Neural progenitor cell (in vitro differentiated cells): ENCODE results near the gene ANKHD1. TPM values are rescaled to one million over a fixed set of nuclear protein-coding genes. Genes with fewer than 3 reads are reported as not detected.

Experiments
- DNase-seq: peaks from one replicate; pipeline ENCODE4 v3.0.0-alpha.2; 2016; ENCODE audit warnings: low spot score
- H2AFZ ChIP-seq: fragments of 200-600 bp; sonication (generic); replicated peaks from 2 replicates; pipeline ENCODE4 v1.6.1; 2016; ENCODE audit warnings: antibody characterized with exemption
- H3F3A ChIP-seq: fragments of 200-600 bp; sonication (generic); 2 replicates; pipeline ENCODE4 v1.6.1; 2016; ENCODE audit warnings: antibody characterized with exemption, low read depth
- H3K27ac ChIP-seq: fragments of 200-600 bp; sonication (generic); 2 replicates; pipeline ENCODE4 v1.5.1; 2016; ENCODE audit warnings: mild to moderate bottlenecking
- H3K27me3 ChIP-seq: fragments of 200-600 bp; sonication (generic); 2 replicates; pipeline ENCODE4 v1.6.1; 2016; ENCODE audit warnings: mild to moderate bottlenecking, moderate library complexity
- H3K36me3 ChIP-seq: fragments of 200-600 bp; sonication (generic); 2 replicates; pipeline ENCODE4 v1.5.1; 2016
- H3K4me1 ChIP-seq: fragments of 200-600 bp; sonication (generic); 2 replicates; pipeline ENCODE4 v1.6.1; 2016; ENCODE audit warnings: mixed run types
- H3K4me2 ChIP-seq: fragments of 200-600 bp; sonication (generic); 2 replicates; pipeline ENCODE4 v1.6.1; 2016
- H3K4me3 ChIP-seq: fragments of 200-600 bp; sonication (generic); 2 replicates; pipeline ENCODE4 v1.5.1; 2016
- H3K79me2 ChIP-seq: fragments of 200-600 bp; sonication (generic); 2 replicates; pipeline ENCODE4 v1.6.1; 2016; ENCODE audit warnings: low read depth
- H3K9ac ChIP-seq: fragments of 200-600 bp; sonication (generic); 2 replicates; pipeline ENCODE4 v1.6.1; 2016
- H3K9me3 ChIP-seq: fragments of 200-600 bp; sonication (generic); 2 replicates; pipeline ENCODE4 v1.5.1; 2016; ENCODE audit warnings: low read depth
- H4K20me1 ChIP-seq: fragments of 200-600 bp; sonication (generic); 2 replicates; pipeline ENCODE4 v1.6.1; 2016; ENCODE audit warnings: low read depth
- H3K27ac Mint-ChIP-seq: 3 replicates; pipeline ENCODE4 v1.8.0; 2021; ENCODE audit warnings: mixed read lengths
- H3K27me3 Mint-ChIP-seq: 2 replicates; pipeline ENCODE4 v1.8.0; 2022; ENCODE audit warnings: low read depth, mild to moderate bottlenecking, inconsistent platforms, moderate library complexity, mixed read lengths; ENCODE audit not compliant: insufficient read depth
- H3K36me3 Mint-ChIP-seq: 3 replicates; pipeline ENCODE4 v1.8.0; 2021; ENCODE audit warnings: mixed read lengths
- H3K4me1 Mint-ChIP-seq: 3 replicates; pipeline ENCODE4 v1.8.0; 2021; ENCODE audit warnings: mixed read lengths
- H3K4me3 Mint-ChIP-seq: 3 replicates; pipeline ENCODE4 v1.8.0; 2021; ENCODE audit warnings: mild to moderate bottlenecking, moderate library complexity, mixed read lengths
- H3K9me3 Mint-ChIP-seq: 3 replicates; pipeline ENCODE4 v1.8.0; 2020; ENCODE audit warnings: mixed read lengths
- EZH2 ChIP-seq: fragments of 200-600 bp; sonication (generic); IDR thresholded peaks from 2 replicates; pipeline ENCODE4 v1.6.1; 2017; ENCODE audit warnings: antibody characterized with exemption, mild to moderate bottlenecking, moderate library complexity
- EZH2phosphoT487 ChIP-seq: fragments of 200-600 bp; sonication (generic); IDR thresholded peaks from 2 replicates; pipeline ENCODE4 v1.6.1; 2017; ENCODE audit warnings: antibody characterized with exemption
- total RNA-seq: library from RNA; depleted of rRNA; stranded (reverse); fragments of >200 nt; gene quantifications from 2 replicates; pipeline ENCODE4 v1.2.3, GENCODE V29; 2015; ENCODE audit warnings: low replicate concordance
- TF ChIP-seq, protein P1 (sequence below): fragments of 200-600 bp; sonication (generic); IDR thresholded peaks from 2 replicates; pipeline ENCODE4 v1.5.1; 2017; ENCODE audit warnings: antibody characterized with exemption, mild to moderate bottlenecking

The ANKHD1 gene, protein sequence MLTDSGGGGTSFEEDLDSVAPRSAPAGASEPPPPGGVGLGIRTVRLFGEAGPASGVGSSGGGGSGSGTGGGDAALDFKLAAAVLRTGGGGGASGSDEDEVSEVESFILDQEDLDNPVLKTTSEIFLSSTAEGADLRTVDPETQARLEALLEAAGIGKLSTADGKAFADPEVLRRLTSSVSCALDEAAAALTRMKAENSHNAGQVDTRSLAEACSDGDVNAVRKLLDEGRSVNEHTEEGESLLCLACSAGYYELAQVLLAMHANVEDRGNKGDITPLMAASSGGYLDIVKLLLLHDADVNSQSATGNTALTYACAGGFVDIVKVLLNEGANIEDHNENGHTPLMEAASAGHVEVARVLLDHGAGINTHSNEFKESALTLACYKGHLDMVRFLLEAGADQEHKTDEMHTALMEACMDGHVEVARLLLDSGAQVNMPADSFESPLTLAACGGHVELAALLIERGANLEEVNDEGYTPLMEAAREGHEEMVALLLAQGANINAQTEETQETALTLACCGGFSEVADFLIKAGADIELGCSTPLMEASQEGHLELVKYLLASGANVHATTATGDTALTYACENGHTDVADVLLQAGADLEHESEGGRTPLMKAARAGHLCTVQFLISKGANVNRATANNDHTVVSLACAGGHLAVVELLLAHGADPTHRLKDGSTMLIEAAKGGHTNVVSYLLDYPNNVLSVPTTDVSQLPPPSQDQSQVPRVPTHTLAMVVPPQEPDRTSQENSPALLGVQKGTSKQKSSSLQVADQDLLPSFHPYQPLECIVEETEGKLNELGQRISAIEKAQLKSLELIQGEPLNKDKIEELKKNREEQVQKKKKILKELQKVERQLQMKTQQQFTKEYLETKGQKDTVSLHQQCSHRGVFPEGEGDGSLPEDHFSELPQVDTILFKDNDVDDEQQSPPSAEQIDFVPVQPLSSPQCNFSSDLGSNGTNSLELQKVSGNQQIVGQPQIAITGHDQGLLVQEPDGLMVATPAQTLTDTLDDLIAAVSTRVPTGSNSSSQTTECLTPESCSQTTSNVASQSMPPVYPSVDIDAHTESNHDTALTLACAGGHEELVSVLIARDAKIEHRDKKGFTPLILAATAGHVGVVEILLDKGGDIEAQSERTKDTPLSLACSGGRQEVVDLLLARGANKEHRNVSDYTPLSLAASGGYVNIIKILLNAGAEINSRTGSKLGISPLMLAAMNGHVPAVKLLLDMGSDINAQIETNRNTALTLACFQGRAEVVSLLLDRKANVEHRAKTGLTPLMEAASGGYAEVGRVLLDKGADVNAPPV (N-terminal part only)
- 83.4 and 110 TPM in 2 replicates for total RNA-seq

DNA sequence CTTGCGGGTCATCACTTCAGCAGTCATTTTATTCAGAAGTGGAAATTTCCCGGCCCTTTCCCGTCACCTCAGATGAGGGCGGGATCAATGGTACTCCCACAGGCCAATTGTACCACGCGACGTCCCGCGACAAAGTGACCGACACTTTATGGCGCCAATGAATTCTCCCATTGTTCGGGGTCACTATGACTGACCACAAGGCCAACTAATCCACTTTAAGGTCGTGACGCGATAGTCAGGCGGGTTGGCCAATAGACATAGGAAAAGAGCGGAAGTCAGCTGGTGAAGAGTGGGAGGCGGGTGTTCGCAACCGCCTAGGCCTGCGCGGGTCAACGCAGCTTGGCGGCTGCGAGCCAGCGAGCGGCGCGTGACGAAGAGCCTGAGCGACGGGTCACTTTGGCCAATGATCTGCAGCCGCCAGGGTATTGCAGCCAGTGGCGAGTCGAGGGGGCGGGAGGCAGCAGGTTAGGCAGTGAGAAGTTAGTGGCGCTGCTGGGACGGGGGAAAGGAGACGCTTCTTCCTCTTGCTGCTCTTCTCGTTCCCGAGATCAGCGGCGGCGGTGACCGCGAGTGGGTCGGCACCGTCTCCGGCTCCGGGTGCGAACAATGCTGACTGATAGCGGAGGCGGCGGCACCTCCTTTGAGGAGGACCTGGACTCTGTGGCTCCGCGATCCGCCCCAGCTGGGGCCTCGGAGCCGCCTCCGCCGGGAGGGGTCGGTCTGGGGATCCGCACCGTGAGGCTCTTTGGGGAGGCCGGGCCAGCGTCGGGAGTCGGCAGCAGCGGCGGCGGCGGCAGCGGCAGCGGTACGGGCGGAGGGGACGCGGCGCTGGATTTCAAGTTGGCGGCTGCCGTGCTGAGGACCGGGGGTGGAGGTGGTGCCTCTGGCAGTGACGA is at the start of gene ANKHD1:
ANKHD1 (plus strand) TSS at position 472 of the 896 bp plus-strand sequence; CDS start at position 607, 135 bp downstream.
- TF ChIP-seq EZH2phosphoT487 (no peak), EZH2 (no peak)
- TF ChIP-seq, protein P1, sequence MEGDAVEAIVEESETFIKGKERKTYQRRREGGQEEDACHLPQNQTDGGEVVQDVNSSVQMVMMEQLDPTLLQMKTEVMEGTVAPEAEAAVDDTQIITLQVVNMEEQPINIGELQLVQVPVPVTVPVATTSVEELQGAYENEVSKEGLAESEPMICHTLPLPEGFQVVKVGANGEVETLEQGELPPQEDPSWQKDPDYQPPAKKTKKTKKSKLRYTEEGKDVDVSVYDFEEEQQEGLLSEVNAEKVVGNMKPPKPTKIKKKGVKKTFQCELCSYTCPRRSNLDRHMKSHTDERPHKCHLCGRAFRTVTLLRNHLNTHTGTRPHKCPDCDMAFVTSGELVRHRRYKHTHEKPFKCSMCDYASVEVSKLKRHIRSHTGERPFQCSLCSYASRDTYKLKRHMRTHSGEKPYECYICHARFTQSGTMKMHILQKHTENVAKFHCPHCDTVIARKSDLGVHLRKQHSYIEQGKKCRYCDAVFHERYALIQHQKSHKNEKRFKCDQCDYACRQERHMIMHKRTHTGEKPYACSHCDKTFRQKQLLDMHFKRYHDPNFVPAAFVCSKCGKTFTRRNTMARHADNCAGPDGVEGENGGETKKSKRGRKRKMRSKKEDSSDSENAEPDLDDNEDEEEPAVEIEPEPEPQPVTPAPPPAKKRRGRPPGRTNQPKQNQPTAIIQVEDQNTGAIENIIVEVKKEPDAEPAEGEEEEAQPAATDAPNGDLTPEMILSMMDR, result no peak
- Histone ChIP-seq H3K9me3 (no peaks in the 10 kb centered on the region), H3K27ac (peak within 1 kb of the TSS; percentile 90), H3K27me3 (no peaks in the 10 kb centered on the region), H3K9ac (peak within 1 kb of the TSS; percentile 85), H3K4me2 (peak within 1 kb of the TSS; percentile 83), H3K4me1 (peaks cover 16% of the 10 kb centered on the region), H3K36me3 (no peaks in the 10 kb centered on the region), H3F3A (peaks cover 27% of the 10 kb centered on the region), H2AFZ (peak within 1 kb of the TSS; percentile 92), H3K79me2 (peaks cover 70% of the 10 kb centered on the region), H4K20me1 (peaks cover 57% of the 10 kb centered on the region), H3K4me3 (peak within 1 kb of the TSS; percentile 94)
- H3K27me3 Mint-ChIP-seq, result peaks cover 2% of the 10 kb centered on the region
- no peaks in the 10 kb centered on the region for H3K9me3 Mint-ChIP-seq
- no peak within 1 kb of the TSS for H3K4me3 Mint-ChIP-seq
- H3K4me1 Mint-ChIP-seq, result peaks cover 28% of the 10 kb centered on the region
- DNase-seq, result peak; percentile 100
- peak within 1 kb of the TSS; percentile 48 for H3K27ac Mint-ChIP-seq
- peaks cover 11% of the 10 kb centered on the region for H3K36me3 Mint-ChIP-seq

DNA sequence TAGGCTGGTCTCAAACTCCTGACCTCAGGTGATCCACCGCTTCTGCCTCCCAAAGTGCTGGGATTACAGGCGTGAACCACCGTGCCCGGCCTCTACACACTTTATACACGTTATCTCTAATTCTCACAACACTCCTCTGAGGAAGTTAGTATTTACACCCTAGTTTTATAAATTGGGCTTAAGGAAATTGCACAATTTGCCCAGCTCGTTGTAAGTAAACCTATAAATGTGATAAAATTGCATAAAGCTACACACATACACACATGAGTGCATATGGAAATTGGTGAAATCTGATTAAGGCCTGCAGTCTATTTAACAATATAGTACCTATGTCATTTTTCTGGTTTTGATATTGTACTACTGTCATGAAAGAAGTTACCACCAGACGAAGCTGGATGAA is 46.1 kb upstream of the ANKHD1 start:
- Mint-ChIP-seq H3K27ac (no peak overlapping the region), H3K9me3 (no peaks in the 10 kb centered on the region), H3K4me1 (peaks cover 13% of the 10 kb centered on the region), H3K27me3 (peaks cover 5% of the 10 kb centered on the region), H3K4me3 (no peak overlapping the region), H3K36me3 (no peaks in the 10 kb centered on the region)
- no peak overlapping the region for H3K9ac ChIP-seq
- no peaks in the 10 kb centered on the region for H3K79me2 ChIP-seq
- no peak overlapping the region for H3K4me2 ChIP-seq
- DNase-seq, result no peak
- no peaks in the 10 kb centered on the region for H3K27me3 ChIP-seq
- H3F3A ChIP-seq, result peaks cover 11% of the 10 kb centered on the region
- H3K36me3 ChIP-seq, result no peaks in the 10 kb centered on the region
- TF ChIP-seq EZH2, result no peak
- TF ChIP-seq, protein P1, result no peak
- no peak for TF ChIP-seq EZH2phosphoT487
- no peaks in the 10 kb centered on the region for H4K20me1 ChIP-seq
- H3K27ac ChIP-seq, result no peak overlapping the region
- H3K4me1 ChIP-seq, result peaks cover 16% of the 10 kb centered on the region
- H3K4me3 ChIP-seq, result no peak overlapping the region
- H3K9me3 ChIP-seq, result no peaks in the 10 kb centered on the region
- H2AFZ ChIP-seq, result no peak overlapping the region
